ENCODE data around the gene C10orf90.

C10orf90 gene

GRCh38 chr10:126375926-126376554 lies 294.5 kb downstream of the C10orf90 start:
- DNase-seq (ENCODE audit: low read depth, low spot score): no peak
- H3K27ac ChIP-seq: no peak overlapping the region

GRCh38 chr10:126375299-126375698 lies 295.2 kb downstream of the C10orf90 start:
- DNase-seq (ENCODE audit: low read depth, low spot score): no peak
- H3K27ac ChIP-seq: no peak overlapping the region
